ENCODE results near the gene TMTC2.
"Not testable (repeated sequence)": the region's sequence is repeated elsewhere in the genome, so short reads cannot be mapped to it uniquely, and the experiment has no call there.

The TMTC2 gene

DNA sequence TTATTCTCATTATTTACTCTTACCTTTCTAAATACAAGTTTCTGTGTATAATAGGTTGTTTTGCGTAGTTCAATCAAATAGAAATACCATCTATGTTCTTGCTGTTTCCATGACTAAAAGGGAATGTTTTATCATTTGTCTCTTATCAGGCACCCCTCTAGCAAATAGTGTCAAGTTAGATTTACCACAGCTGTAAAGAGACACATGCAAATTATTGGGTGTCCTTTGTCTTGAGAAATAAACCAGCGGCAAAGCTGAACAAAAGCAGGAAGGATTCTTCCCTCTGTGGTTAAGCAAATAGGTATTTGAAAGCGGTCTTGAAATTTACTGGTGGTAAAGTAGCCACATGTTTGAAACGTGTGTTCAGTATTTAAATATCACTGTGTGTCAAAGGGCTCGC is 405.9 kb downstream of the TMTC2 start:
- DNase-seq = no peak

DNA sequence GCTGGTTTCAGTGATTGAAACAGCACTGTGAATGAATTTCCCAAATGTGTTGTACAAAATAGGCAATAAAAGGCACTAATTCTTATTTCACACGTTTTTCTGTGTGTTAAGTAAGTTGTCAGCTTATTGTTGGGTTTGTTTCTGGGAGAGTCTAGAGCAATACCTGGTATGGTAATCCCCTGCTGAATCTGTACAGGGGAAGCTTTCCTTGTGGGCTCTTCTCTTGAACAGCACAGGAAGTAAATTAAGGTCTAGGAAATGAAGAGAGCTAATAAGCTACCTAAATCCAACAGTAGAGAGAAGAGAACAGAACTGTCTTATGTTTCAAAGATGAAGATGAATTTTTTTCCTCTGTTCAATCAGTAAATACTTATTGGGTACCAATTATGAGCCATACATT is 406.7 kb downstream of the TMTC2 start:
- DNase-seq = no peak

DNA sequence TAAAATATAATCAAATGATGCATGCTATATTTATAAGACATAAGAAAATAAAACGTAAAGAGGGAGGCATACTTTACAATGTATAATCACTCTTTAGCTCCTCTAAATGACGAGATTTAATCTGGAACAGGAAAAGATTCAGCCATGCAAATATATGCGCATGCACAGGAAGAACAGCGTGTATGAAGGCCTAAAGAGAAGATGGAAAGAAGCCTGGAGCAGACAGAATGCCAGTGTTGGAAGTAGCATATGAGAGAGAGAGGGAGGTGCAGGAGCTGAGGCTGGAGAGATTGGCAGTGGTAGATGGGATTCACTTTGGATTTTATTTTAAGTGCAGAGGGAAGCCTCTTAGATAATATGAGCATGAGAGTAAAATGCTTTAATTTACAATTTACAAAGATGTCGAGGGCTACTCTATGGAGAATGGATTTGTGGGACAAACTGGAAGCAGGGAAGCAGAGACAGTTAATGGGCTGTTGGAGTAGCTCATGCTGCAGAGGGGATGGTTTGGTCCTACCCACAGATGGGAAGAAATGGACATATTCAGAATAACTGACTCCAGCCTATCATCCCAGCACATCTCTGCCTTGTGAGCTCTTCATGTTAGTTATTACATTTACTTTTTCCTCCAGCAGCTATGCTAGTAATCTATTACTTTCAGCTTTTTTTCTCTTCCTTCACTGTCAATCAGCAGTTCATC is 411.1 kb downstream of the TMTC2 start:
- no peak for DNase-seq

DNA sequence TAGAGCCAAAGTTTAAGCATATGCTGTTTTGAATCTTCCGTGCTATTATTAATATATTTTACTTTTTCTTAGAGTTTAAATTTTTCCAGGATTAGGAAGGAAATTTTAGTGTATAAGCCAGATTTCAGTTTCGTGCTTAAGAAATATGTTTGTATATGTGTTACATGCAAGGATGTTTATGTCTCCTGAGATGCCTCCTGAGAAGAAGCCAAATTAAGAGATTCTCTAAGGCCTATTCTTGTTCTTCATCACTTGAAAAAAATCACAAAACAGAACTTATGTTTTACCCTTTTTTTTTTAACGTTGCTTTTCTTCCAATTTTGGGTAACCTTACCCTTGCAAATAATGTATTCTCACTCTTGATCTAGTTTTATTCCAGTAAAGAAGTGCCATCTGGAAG is 412.7 kb downstream of the TMTC2 start:
- DNase-seq = no peak

DNA sequence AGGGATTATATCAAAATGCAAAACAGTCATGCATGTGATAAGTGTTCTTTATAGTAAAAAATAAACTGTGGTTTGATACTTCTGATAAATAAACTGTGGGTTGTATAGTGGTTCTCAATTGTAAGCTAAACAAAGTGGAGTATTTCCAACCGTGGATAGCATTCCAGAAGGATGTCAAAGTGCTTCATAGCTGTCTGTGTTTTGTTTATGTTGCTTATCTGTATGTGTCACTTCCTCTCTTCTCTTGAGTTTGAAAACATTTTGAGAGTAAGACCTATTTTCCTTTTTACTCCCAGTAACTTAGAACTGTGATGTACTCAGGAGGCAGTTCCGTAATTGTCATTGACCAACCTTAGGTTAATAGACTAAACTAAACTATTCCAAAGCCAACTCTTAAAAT is 415.8 kb downstream of the TMTC2 start:
- no peak for DNase-seq

DNA sequence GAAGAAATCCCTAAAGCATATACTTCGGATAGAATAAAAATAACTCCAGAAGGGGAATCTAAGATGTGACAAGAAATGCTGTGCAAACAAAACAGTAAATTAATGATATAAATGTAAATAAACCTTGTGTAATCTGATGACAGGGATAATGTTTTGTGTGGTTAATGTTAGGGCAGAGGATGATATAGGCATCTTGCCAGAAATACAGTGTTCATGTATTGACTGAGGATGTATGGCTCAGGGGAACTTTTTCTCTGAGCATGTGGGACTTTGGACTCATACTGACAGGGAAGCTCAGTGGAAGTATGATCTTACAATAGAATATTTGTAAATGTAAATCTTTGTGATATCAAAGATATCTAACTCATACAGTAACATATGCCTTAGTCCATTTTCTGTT is 420.2 kb downstream of the TMTC2 start:
- DNase-seq = no peak

DNA sequence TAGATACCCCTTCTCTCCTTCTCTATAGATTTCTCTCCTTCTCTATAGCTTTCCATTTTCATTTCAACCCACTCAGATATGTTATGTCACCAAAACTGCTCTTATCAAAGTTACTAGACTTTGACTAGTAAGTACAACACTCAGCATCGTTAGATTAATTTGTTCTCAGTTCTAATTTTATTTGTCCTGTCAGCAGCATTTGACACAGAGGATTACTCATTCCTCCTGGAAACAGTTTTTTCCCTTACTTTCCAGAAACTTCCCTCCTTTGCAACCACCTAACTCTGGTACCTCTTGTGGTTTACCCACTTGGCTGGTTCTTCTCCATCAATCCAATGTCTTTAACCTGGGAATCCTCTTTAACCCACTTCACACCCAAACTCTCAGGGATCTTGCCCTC is 423.7 kb downstream of the TMTC2 start:
- no peak for DNase-seq

DNA sequence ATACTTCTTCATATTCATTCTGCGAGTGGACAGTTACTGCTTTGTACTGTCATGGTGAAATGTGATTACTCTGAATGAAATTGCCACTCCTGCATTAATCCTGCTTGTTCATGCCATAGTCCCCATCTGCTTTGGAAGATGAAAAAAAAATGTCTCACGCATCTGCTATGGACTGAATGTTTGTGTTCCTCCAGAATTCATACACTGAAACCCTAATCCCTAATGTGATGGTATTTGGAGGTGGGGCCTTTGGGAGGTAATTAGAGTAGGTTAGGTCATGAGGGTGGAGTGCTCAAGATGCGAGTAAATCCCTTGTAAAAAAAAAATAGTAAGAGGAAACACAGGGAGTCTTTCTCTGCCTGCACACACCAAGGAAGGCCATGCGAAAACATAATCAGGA is 427.2 kb downstream of the TMTC2 start:
- DNase-seq = no peak

DNA sequence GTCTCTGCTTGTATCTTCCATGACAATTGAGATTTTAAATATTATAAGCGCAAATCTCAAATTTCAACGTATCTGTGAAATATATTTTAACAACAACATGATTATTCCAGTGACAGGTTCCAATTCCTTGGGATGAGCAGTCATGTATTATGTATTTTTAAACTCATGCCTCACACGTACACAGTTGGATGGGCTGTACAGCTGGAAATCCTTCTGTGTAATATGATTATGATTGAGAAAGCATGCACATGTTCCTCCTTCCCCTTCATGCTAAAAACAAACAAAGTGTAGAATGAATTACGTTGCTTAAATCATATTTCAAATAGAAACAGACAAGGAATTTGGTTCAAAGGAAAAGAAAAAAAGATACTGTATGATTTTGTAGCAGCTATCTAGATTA is 428.3 kb downstream of the TMTC2 start:
- no peak for DNase-seq

DNA sequence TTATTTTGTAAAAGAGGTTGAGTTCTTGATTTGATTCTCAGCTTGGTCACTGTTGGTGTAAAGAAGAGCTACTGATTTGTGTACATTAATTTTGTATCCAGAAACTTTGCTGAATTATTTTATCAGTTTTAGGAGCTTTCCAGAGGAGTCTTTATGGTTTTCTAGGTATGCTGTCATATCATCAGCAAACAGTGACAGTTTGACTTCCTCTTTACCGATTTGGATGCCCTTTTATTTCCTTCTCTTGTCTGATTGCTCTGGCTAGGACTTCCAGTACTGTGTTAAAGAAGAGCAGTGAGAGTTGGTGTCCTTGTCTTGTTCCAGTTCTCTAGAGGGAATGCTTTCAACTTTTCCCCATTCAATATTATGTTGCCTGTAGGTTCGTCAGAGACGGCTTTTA is 431.2 kb downstream of the TMTC2 start:
- not testable (repeated sequence) for DNase-seq

DNA sequence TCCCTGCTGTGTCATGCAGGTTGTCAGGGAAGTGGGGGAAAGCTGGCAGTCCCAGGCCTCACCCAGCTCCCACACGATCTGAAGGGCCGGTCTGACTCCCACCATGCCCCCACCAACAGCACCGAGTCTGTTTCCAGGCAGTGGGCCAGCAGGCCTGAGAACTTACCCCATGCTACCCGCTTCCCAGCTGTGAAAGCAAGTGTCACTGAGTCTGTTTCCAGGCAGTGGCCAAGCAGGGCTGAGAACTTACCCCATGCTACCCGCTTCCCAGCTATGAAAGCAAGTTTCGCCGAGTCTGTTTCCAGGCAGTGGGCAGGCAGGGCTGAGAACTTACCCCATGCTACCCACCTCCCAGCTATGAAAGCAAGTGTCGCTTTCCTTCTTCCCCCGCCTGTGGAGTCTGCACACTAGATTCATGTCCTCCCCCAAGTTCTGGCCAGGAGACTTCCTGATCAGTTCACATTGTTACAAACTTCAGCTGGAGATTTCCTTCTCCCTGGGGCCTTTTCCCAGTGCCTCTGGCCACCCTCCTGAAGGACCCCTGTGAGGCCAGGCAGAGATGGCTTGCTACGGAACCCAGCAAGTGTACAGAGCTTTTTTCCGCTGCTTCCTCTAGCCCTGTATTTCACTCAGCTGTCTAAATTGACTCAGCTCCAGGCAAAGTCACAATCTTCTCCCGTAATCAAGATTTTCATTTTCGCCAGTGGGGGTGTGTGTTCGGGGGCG is 435.4 kb downstream of the TMTC2 start:
- no peak for DNase-seq

DNA sequence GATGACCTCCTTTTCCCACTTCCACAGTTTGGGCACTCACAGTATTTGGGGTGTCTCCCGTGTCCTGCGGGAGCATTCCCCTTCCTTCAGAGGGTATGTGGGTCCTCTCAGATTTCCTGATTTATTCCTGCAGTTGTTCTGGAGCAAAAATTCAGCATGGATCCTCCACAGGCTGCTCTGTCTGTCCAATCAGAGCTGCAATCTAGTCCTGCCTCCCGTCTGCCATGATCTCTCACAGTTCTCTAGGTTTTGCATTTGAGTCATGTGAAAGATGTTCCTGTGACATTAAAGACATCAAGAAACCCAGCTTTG is 435.9 kb downstream of the TMTC2 start:
- DNase-seq = no peak

DNA sequence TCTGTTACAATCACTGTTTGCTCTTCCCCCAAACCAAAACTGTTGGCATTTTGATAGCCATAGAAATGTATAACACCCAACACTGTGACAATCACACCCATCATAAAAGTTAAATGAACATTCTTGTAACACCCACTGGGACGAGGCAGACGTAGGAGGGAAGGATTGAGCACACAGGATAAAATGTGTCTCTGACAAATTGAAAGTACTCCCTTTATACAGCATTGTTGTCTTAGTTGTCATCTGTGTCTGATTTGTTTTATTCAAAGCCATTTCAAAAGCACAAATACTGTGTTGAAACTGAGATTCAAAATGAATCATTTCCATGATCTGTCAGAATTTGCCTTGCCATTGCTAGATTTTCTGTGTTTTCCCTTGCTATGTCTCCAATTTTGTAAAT is 436.3 kb downstream of the TMTC2 start:
- DNase-seq = no peak

DNA sequence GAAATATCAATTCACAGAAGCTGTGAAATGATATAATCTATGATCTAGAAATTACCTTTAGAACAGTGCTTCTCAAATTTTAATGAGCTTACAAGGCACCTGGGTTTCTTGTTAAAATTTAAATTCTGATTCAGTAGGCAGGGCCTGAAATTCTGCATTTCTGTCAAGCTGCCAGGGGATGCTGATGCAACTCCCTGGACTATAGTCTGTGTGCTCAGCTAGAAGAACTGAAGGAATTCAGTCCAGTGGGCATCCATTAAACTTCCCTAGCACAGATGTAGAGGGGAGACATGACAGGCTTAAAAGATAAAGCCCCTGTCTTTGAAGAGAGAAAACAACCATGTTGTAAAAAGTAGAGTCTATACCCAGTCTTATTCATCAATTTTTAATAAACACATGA is 441.8 kb downstream of the TMTC2 start:
- DNase-seq = no peak

DNA sequence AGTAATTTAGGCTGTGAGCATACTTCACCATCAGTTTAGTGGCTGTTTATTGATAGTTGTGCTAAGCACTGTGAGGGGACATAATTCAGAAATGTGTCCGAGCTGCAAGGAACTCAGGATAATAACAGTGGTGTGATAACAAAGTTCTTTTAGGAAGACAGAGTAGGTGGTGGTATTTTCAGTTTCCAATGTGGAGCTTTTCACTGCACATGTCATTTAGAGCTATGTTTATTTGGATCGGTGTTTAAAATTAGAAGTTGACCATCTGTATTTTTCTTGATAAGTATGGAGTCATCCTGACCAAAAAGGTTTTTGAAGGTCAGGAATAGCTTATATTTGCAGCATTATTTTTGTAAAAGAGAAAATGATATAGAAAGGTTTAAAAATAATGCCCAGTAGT is 443.5 kb downstream of the TMTC2 start:
- DNase-seq = no peak

DNA sequence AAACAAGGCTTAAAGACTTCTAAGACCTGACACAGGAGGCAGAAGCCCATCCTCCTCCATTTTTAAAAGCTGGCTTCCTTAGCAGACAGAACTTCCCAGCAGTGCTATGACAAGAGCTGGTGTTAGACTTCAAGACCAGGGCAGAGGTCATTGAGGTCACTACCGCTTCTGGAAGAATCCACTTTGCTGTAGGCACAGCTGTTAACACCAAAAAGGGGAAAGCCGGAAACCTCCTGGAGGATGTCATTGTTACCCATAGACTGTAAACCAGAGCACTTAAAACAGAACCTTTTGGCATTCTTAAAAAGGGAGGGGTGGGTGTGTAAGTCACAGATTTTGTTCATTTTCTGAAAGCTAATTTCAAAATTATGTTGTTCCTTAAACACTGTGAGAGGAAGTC is 445.7 kb downstream of the TMTC2 start:
- no peak for DNase-seq

DNA sequence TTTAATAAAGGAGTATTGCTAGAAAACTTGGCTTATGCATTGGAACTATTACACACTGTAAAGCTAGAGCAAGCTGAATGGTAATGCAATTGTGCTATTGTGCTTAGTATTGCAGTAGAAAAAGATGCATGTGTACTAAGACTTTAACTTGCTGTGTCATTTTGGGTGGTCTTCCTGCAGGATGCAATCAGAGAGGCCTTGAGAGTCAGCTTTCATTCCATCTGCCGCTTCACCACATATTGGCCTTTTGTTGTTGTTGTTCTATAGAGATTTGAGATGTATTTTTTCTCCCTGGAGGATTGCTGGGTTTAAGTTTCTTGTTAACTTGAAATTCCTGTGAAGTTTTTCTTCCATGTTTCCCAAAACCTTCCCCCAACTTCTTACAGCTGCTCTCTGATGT is 449.7 kb downstream of the TMTC2 start:
- DNase-seq = no peak

DNA sequence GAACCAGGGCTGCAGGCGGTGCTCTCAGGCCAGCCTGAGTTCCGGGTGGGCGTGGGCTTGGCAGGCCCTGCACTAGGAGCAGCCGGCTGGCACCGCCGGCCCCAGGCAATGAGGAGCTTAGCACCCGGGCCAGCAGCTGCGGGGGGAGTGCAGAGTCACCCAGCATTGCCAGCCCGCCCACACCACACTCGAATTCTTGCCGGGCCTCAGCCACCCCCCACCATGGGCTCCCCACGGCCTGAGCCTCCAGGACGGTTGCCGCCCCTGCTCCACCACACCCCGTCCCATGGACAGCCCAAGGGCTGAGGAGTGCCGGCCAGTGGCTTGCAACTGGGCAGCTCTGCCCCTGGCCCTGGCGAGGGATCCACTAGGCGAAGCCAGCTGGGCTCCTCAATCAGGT is 453.4 kb downstream of the TMTC2 start:
- no peak for DNase-seq

DNA sequence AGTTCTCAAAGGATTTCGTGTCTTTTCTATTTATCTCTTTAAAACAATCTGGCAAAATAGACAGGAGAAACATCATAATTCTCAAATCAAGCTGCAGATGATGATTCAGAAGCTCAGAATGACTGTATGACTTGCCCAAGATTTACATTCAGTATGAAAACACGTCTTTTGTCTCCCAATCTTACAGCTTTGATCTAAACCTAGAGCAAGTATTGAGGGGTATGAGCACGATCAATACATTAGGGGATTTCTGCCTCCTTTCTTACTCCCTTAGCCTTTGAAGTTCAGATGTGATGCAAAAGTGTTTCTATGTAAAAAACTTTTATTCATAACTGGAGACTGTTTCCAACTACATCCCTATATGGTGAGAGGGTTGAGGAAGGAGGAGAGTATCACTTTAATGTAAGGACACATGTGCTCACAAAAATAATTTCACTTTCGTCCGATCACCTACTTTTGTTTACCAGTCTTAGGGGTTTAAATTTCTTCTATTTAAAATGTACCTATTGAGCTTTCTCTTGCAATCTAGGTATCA is 454.8 kb downstream of the TMTC2 start:
- no peak for DNase-seq

DNA sequence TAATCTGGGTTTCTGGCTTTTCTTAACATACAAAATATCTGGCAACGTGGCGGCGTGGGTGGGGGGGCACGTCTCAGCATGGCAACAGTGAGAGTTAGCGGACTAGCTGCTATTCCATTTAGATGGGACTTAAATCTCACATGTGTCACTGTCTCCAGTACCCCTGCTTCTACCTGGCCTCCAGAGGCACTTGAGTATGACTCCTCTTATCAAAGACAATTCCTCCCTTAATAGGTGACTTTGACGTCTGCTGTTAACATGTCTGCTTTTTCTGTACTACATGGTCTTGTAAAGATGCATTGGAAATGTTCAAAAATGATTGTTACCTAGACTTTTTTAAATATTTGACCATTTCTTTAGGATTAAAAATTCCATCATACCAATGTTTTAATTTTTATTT is 456.2 kb downstream of the TMTC2 start:
- no peak for DNase-seq

DNA sequence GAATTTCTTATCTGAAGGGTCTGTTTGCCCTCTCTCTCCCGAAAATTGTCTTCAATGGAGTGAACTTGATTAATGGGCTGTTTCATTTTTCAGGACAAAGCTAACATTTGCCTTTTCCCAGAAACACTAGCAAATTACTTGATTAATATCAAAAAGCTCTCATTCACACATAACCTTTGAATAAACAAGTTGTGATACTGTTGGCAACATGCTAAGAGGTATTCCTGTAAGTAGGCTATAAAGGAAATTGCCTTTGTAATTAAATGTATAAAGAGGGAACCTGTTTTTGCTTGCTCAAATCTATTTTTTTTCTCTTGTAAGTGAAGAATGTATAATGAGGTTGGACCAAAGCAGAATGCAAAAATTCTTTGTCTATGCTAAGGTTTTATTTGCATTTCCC is 457.2 kb downstream of the TMTC2 start:
- DNase-seq = no peak

DNA sequence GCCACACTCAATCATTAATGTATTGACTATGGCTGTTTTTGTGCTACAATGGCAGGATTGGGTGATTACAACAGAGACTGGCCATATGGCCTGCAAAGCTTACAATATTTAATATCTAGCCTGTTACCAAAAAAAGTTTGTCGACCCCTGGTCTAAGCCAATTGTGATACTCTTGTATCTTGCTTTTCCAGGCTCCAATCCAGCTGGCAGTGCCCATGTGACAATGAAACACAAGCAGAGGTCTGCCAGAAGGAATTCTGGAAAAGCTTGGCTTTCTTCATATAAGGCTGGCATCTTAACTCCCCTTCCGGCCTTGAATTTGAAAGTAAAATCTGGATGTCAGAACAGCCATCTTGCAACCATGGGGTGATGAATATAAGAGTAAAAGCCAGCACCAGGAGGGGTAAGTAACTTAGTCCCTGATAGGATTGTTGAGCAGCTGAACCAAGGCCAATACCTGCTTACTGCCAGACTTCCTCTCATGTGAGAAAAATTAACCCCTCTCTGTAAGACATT is 458.7 kb downstream of the TMTC2 start:
- DNase-seq = no peak

DNA sequence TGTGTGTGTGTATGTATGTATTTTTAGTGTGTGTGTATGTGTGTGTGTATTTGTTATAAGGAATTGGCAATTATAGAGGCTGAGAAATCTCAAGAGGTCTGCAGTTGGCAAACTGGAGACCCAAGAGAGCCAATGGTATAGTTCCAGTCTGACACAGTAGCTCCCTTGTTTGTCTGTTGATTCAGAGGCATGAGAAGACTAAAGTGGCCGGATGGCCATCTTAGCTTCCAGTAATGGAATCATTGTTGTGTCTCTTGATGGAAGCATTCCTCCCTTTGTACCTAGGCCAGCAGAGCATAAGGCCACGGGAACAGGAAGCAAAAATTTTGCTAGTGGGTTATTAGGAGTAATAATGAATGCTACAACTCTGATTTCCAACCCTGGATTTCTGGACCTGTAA is 460.6 kb downstream of the TMTC2 start:
- no peak for DNase-seq

DNA sequence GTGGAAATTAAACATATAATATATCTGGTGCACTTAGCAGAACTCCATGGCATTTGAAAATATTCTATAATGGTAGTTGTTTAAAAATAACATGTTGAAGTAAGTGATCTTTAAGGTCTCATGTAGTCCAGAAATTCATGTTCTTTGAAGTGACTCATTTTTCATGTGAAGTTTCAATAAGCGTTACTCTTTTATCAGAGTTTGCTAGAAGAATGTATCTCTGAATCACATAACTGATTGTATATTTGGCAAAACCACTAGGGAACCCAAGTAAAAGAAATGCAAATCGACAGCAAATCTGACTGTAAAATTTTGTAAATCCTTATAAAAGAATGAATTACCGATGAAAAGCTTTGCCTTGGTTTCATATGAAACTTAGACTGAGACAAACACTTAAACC is 463.3 kb downstream of the TMTC2 start:
- DNase-seq = no peak
